NCI-H748 (cell line): ENCODE data around the gene PPFIA3.
A peak's percentile ranks its signal among the peaks of the same experiment; 100 is the strongest.
"Not testable (repeated sequence)": the region's sequence is repeated elsewhere in the genome, so short reads cannot be mapped to it uniquely, and the experiment has no call there.

Experiments used
- DNase-seq: peaks from one replicate; lab custom pipeline; 2025; ENCODE audit not compliant: unreplicated experiment; lab: John Stamatoyannopoulos, UW

PPFIA3 gene

DNA sequence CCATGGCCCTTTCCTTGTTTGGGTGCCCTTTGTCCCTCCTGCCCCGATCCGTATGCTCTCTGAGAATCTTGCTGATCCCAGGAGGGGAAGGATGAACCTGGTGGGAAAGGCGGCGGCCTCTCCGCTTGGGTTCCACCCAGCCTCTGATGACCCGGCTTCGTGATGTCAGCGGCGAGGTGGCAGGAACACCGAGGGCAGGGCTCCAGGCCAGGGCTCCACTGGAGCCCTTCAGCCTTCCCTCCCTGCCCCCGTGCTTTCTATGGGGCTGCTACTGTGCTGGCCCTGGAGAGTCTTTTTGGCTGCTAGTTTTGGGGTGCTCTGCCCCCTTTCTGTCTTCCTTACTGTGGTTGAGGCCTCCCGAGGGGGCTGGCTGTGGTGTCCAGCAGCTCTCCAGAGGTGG, 17.0 kb upstream of the PPFIA3 start:
- no peak for DNase-seq

- no peak for DNase-seq
These were observed 15.8 kb upstream of the PPFIA3 start for GRCh38 chr19:49103331-49104085.

GRCh38 chr19:49104229-49104864, 15.0 kb upstream of the PPFIA3 start:
- no peak for DNase-seq

DNA sequence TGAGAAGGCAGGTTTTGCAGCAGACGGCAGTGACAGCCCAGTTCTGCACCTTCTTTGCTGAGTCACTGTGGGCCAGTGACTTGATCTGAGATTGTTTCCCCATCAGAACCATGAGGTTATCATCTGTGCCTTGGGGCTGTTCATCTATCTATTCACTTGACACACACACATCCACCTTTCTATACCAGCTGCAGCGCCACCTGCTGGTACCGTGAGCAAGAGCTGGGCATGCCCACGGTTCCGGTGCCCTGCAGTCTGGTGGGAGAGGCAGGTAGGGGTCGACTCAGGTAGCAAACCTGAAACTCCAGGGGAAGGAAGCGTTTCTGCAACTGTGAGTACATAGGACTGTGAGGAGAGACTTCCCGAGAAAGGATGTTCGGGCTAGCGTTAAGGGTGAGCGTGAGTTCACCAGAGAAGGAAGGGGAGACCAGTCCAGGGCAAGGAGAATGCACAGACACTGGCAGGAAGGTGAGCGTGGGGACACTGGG, 12.7 kb upstream of the PPFIA3 start:
- DNase-seq = peak; percentile 66

DNA sequence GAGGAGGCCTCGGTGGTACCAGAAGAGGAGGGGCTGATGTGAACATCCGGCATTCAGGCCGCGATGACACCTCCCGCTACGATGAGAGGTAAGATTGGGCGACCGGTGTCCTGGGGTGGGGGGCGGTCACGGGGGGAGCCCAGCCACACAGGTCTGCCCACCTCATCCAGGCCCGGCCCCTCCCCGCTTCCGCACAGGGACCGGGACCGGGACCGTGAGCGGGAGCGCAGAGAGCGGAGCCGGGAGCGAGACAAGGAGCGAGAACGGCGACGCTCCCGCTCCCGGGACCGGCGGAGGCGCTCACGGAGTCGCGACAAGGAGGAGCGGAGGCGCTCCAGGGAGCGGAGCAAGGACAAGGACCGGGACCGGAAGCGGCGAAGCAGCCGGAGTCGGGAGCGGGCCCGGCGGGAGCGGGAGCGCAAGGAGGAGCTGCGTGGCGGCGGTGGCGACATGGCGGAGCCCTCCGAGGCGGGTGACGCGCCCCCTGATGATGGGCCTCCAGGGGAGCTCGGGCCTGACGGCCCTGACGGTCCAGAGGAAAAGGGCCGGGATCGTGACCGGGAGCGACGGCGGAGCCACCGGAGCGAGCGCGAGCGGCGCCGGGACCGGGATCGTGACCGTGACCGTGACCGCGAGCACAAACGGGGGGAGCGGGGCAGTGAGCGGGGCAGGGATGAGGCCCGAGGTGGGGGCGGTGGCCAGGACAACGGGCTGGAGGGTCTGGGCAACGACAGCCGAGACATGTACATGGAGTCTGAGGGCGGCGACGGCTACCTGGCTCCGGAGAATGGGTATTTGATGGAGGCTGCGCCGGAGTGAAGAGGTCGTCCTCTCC, 11.5 kb upstream of the PPFIA3 start:
- no peak for DNase-seq

DNA sequence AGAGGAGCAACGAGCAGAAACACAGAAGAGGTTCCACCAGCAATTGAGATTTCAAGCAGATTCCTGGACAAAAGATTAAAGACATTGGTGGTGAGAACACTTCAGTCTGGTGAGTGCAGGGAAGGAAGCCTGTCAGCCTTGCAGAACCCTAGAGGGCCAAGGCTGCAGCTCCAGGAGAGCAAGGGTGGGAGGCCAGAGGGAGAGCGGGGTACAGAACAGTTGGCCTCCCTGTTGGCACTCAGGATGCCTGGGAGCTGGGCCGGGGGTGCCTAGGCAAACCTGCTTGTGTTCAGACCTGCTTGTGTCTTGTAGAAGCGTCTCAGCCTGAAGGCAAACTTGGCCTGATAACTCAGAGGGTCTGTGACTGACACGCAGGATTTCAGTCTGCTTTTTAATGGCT, 10.3 kb upstream of the PPFIA3 start:
- no peak for DNase-seq

GRCh38 chr19:49109569-49110233, 9.6 kb upstream of the PPFIA3 start:
- DNase-seq = no peak

- DNase-seq = no peak
These were observed 8.8 kb upstream of the PPFIA3 start for GRCh38 chr19:49110567-49110966.

DNA sequence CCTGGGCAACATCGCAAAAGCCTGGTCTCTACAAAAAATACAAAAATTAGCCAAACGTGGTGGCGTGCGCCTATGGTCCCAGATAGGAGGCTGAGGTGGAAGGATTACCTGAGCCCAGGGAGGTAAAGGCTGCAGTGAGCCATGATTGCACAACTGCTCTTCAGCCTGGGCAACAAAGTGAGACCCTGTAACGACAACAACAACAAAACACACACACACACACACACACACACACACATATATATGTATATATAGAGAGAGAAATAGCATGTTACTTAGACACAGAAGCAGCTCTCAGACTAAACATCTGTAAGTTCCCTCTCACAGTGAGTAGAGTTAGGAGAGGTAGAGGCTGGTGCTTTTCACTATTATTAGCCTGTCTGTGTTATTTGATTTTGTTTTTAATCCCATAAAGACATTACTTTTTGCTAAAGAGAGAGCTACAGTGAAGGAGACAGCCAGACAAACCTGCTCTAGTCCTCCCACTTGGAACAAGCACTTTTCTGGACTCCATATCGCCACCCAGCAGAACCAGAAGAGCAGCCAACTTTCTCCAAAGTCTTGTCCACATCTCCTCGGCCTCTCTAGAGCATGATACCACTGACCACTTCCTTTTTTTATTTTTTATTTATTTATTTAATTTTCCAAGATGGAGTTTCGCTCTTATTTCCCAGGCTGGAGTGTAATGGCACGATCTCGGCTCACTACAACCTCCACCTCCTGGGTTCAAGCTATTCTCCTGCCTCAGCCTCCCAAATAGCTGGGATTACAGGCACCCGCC, 7.9 kb upstream of the PPFIA3 start:
- DNase-seq = no peak

GRCh38 chr19:49113762-49114629, 5.3 kb upstream of the PPFIA3 start, which contains the start of gene LIN7B:
Gene LIN7B, plus strand, starts transcription at chr19:49114370. Its CDS starts 35 bp downstream, at chr19:49114405.
- DNase-seq = peak; percentile 72

GRCh38 chr19:49114630-49115363, 4.5 kb upstream of the PPFIA3 start:
- DNase-seq = peak; percentile 71

DNA sequence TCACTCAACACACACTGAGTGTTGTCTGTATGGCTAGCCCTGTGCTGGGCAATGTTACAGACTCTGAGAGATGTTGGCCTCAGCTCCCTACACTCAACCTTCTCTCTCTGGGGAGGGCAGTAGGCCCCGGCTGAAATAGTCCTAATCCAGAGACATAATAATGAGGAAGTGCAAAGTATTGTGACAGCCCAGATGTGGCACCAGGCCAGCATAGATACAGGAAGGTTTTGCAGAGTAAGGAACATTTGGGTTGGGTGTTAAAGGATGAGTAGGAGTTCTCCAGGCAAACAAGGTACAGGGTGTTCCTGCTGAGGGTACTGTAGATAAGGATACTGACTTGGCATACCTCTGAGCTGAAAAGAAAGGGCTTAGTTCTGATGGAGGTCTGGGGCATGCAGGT, 2.8 kb upstream of the PPFIA3 start:
- no peak for DNase-seq

GRCh38 chr19:49117677-49118564, 1.4 kb upstream of the PPFIA3 start:
- DNase-seq = no peak

DNA sequence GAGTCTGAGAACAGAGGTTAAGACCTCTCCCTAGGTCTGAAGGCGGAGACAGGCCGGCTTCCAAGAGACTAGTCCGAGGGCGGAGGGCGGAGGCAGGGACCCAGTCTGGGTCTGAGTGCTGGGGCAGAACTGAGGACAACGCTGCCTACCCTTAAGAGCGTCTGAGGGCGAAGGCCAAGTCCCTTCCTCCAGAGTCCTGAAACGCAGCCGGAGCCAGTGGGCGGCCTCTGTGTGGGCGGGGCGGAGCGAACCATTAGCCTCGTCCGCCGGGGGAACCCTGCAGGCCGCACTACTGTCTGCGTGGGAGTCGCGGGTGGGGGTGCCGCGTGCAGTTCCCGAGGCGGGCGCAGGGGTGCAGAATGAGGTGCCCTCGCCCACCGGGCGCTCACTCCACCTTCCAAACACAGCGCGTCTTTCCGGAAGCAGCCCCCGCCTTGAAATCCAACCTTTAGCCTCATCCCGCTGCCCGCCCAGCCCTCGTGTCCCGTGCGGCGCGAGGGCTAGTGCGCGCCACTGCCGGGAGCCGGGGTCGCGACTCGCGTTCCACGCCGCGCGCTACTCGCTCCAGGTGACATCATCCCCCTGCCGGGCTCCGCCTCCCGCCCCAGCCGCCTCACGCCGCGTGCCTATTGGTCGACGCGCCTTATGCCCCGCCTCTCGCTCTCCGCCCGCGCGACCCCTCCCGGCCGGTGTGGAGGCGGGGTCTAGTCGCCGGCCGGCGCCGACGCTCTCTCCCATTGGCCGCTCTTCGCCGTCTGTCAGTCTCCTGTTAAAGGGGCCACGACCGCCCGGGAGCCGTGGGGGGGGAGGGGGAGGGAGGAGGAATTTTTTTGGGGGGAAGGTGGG, 556 bp upstream of the PPFIA3 start, which contains the start of gene C19orf73:
Gene C19orf73 (minus strand): TSS at position 579 of the 846 bp plus-strand sequence. CDS start 121 bp downstream, at position 458.
- DNase-seq = peak; percentile 95

GRCh38 chr19:49120325-49120683, 960 bp downstream of the PPFIA3 start:
- no peak for DNase-seq

DNA sequence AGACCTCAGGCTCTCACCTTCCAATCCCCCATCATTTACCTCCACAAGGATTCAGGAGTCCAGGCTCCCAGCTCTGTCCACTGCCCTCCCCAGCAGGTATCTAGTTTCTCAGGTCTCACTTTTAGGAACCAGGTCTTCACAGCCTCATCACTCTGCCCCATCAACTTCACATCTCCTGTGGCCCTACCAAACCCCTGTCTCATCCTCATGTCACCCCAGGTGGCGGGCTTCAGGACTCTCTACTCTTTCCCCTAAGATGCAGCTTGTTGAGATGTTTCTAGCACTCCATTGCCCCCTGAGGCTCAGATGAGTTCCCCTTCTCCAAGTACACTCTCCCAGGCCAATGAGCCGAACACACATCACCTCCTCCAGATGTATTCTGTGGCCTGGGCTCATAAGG, 1.5 kb downstream of the PPFIA3 start:
- no peak for DNase-seq

DNA sequence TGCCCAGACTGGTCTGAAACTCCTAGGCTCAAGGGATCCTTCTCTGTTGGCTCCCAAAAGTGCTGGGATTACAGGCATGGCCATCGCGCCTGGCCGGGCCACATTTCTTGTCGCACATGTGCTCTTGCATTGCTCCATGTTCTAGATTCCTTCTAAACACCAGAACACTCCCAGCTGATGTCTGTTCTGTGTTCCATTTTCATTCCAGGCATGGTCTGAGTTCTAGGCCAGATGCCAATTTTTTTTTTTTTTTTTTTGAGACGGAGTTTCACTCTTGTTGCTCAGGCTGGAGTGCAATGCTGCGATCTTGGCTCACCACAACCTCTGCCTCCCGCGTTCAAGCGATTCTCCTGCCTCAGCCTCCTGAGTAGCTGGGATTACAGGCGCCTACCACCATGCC, 2.5 kb downstream of the PPFIA3 start:
- not testable (repeated sequence) for DNase-seq
